Stimulated activated CD8-positive, alpha-beta memory T cell treated with anti-CD3 and anti-CD28 coated beads, Interleukin-2, amount 100 ng/mL, for 48 hours (primary cell): ENCODE results near the gene LRRC1.

Experiments
- DNase-seq, 2 donors: peaks; one replicate each; pipeline ENCODE4 v3.0.0-alpha.2; 2020; ENCODE audit warnings: low read depth in 2 of 2

Gene LRRC1

DNA sequence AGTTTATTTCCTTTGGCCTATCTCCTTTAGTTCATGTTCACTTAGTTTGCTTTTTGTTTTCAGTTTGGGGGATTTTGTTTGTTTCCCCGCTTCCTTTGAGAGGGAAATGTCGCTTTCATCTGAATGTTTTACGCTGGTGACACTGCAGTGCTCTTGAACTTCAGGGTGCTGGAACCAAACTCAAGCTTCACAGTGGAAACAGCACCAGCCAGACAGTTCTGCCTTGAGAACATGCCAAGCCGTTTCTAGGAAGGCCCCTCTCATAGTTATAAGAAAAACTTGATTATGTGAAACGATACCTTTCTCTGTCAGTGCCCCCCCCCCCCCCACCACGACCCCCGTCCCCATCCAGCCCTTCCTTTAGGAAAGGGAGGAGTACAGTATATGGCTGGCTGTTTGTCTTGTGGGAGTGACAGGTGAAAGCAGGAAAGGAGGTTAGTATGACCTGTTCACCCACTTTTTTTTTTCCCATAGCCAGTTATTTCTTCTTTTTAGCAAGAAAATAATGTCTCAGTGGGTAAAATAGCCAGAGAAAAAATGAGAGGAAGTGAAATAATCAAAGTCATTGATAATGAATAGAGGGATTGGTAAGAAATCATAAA, 130.1 kb downstream of the LRRC1 start:
- no peak for DNase-seq

DNA sequence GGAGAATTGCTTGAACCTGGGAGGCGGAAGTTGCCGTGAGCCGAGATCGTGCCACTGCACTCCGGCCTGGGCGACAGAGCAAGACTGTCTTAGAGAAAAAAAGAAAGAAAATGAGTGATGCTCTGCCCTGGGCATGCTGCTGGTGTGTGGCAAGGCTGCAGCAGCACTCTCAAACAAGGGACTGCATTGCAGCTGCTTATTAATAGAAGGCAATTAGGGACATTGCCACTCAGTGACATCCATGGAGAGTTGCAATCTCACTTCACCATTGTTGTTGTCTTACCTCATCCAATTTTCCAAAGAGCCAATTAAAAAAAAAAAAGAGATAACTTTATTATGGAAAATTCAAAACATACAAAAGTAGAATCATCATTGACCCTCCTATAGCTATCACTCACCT, 131.1 kb downstream of the LRRC1 start:
- DNase-seq, result no peak

DNA sequence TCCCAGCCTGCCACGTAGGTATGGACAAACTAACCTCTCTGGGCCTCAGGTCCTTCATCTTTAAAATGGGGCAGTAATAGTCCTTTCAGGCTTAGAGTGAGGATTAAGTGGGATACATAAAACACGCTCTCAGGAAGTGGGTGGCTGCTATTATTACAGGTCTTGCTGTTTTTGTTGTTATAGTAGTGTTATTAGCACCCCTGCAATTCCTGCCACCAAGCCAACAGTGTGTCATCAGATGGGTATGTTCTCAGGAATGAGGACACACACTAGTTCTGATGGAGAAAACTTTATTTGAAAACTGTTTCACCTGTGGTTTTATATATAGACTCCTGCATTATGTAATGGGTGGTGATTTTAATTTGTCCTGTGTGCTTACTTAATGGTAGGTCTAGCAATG, 131.7 kb downstream of the LRRC1 start:
- no peak for DNase-seq

DNA sequence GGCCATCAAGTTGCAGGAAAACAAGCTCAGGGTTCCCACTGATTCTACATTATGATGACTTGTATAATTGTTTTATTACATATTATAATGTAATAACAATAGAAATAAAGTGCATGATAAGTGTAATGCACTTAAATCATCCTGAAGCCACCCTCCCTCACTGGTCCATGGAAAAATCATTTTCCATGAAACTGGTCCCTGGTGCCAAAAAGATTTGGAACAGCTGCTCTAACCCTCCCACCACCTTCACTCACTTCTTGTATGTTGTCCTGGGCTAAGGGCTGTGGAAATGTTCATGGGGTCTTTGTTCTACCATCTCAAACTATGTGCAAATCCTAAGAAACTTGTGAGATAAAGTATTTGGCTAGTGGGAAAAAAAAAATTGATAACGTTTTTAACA, 133.8 kb downstream of the LRRC1 start:
- no peak for DNase-seq

DNA sequence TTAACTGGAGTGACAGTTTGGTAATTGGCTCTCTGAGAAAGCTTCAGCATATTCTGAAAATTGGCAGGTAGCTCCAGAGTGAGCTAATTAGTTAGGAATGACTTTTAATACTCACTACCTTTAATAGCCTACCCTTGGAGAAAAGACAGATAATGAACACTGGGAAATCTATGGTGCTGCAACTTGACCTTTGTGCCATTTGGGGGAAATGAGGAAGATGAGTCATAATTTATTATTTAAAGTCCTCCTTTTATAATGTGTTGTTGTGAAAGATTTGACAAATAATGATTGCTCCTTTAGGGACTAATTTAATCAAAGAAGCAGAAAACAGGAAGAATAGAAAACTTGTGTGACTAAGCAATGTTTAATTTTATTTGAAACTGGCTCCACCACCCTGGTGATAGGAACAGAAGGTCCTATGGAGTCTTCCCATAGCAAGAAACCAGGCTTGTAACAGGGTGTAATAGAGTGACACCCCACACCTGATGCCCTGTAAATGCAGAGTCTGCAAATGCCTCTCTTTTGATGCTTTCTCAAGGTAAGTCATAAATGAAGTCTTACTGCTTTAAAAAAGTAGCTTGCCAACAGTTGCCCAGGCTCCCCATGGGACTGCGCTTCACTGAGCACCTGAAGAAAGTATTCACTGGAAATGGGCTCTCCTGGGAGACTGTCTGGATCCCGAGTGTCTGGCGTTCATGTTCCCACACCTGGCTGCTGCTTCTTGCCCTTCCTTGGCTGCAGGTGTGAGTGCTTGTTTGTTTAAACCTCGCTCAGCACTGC, 134.4 kb downstream of the LRRC1 start:
- DNase-seq, result no peak

DNA sequence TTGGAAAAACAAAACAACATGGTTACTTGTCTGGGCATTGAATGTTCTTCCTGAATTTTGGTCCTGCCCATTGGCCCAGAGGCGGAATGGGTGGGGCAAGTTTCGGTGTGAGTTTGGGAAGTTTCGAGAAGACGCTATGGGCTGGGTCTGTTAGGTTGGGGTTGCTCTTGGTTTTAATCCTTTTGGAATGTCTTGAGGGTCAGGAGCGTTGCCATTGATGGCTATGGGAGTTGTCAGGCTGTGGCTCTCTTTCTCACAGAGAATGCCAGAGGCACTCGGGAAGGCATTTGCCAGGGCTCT, 135.0 kb downstream of the LRRC1 start:
- DNase-seq, result no peak

DNA sequence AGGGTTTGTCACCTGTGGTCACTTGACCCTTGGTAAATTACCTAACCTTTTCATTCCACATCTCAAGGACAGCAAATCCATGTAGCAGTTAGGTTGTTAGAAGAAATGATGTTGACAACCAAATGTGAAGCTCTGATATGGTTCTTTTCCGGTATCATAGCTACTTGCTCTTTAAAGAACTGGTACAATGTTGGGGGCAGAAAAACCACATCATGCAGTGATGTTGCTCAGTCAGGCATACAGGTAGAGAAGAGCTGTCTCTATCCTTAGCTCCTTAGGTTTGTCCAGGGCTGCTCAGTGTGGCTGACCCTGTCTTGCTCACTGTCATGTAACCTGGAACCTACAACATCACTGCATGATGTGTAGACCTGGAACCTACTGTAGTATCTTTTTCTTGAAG, 135.5 kb downstream of the LRRC1 start:
- DNase-seq, result no peak

DNA sequence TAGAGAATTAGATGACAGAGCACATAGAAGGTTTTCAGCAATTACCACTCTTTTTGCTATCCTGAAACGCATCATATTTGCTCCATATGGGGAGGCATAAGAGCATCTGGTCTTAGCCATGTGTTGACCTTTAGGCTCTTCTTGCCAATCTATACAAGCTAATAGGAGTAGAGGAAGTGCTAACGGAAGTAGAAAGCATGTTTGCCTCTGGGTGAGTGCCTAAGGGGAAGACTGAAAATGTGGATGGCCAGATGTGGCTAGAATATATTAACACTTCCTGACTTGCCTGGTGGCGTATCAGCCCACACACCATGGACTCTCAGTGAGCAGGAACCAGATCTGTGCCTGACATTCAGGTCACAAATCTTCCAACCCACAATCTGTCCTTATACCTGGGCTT, 136.3 kb downstream of the LRRC1 start:
- DNase-seq, result no peak

DNA sequence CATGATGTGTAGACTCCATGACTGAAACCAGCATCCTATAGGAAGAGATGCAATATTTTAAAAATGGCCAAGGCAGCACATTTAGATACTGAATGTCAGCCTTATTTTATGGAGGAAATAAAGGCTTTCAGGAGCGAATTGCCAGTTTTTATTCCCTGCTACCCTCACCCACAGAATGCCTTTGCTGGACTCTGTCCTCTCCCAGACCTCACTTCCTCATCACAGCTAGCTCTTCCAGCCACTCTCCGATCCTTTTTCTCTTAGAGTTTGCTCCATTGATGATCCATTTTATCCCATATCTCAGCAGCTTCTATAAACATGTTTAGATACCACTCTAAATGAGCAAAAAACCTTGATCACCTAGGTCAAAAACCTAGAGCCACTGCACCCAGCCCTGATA, 137.7 kb downstream of the LRRC1 start:
- no peak for DNase-seq

DNA sequence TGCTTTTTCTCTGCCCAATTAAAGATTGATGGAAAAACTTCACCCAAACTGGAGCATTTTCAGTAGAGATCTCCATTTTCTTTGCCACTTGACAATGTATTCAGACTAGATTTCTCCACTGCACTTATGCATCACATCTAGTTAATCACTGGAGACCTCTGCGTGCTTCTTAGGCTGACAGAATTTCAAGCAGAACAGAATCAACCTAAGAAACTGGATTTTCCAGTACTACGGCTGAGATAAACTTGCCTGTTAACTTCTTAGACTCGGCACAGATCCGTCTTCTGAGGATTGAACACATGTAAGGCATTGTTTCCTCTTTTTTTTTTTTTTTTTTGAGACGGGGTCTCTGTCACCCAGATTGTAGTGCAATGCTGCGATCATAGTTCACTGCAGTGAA, 139.2 kb downstream of the LRRC1 start:
- no peak for DNase-seq

DNA sequence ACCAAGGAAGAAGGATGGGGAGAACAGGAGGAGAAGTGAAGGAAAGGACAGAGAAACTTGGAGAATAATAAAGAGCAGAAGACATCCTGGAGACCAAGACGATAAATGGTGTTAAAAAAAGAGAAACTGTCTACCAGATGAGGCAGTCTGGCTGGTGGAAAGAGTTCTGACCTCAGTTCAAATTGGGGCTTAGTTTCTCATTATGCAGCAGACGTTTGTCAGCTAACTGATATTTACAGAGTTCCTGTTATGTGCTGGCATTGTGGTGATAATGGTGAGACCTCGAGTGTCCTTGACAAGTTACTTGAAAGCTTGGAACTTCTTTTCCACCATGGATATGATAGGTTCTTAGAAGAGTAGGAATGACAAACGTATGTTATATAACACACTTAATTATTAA, 142.7 kb downstream of the LRRC1 start:
- DNase-seq, result no peak

DNA sequence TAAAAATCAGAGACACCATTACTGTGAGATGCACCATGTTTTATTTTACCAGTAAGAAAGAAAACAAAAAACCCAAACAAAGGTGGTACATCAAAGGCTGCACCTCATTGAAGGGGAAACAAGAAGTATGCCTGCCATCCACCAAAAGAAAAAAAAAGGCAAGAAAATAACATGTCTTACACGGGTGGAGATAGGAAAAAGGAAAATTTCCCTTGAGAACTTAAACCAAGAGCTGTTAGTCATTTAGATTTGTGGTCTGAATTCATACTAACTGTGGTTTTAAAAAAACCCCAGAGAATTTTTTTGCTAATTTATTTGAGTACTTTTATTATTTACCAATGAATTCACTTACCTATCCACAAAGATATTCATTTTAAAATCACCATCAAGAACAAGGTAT, 144.0 kb downstream of the LRRC1 start:
- DNase-seq, result no peak

DNA sequence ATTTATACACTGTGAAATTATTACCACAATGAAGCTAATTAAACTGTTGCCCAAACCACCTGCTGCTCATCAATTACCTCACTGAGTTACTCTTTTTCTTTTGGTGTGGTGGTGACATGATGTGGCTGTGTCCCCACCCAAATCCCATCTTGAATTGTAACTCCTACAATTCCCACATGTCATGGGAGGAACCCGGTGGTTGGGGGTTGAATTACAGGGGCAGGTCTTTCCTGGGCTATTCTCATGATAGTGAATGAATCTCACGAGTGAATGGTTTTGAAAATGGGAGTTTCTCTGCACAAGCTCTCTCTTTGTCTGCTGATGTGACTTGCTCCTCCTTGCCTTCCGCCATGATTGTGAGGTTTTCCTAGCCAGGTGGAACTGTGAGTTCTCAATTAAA, 145.0 kb downstream of the LRRC1 start:
- no peak for DNase-seq

DNA sequence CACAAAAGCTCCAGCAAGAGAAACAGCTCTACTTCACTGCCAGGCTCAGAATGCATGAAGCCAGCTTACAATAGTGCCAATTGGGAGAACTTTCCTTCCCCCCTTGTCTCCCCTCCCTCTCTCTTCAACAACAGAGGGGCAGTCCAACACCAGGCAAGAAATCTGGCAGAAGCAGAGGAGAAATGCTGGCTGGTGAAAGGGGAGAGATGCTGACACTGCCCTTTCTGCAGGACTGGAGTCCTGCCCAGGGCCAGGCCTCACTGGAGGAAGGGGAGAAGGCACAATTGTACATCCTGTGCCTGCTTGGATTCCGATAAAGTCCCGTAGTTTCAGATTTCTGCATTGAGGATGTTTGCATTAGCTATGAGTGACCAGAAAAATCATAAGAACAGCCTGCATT, 148.6 kb downstream of the LRRC1 start:
- DNase-seq, result no peak

DNA sequence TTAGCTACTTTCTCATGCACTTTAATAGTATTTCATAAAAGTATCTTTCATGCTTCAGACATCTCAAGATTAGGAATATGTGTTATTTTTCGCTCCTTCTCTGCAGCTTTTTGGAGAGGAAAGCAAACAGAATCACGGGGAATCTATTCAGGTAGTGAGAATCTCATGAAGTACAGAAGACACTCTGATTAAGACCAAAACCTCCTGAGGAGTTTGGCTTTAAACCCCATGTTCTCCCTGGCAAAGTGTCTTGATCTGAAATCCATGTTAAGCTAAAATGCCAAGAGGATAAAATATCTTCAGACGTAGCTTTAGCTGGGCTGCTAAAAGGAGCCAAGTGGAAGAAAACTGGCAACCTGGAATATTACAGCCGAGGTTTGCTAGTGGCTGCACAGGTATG, 149.3 kb downstream of the LRRC1 start:
- DNase-seq, result no peak

DNA sequence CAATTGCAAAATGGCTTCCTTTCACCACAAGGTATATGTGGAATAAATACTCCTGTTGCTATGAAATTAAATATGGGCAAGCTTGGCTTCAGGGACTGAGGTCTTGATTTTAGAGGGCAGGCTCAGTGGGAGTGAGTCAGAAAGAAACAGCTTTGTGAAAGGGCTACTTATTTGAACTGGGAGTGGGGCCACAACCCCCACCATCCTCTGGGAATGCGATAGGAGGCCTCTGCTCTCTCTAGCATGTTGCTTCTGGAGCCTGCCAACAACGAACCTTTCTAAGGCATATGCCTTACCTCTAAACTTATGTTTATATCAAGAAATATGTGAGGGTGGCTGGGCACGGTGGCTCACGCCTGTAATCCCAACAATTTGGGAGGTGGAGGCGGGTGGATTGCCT, 149.7 kb downstream of the LRRC1 start:
- no peak for DNase-seq

DNA sequence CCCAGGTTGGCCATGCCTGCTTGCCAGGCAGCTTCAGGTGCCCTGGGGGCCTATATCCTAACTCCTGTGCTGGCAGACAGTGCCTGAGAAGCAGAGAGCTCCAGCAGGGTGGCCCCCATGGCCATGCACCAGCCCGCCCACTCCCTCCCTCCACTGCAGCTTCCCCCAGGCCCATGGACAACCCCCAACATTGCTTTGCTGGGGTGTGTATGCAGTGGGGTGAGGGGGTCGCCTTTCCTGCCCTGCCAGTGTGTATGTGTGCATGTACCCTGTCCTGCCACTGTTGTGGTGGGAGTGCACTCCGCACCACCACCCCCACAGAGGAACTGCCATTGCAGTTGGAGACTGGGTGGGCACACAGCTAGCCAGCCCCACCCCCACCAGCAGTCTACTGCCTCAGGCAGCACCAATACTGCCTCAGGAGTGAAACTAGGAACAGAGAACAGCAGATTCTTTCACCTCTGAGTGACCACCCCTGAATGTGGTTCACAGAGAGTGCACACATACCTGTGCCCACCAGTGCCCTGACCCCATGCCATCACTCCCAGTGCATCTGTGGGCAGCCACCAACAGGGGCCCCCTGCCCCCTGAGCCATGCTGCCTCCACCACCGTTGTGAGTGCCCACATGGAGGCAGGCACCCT, 151.1 kb downstream of the LRRC1 start:
- DNase-seq, result no peak

DNA sequence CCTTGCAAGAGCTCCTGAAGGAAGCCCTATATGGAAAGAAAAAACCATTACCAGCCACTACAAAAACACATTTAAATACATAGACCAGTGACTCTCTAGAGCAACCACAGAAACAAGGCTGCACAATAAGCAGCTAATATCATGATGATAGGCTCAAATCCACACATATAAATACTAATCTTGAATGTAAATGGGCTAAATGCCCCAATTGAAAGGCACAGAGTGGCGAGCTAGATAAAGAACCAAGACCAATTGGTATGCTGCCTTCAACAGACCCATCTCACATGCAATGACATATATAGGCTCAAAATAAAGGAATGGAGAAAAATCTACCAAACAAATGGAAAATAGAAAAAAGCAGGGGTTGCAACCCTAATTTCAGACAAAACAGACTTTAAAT, 153.0 kb downstream of the LRRC1 start:
- DNase-seq, result no peak

DNA sequence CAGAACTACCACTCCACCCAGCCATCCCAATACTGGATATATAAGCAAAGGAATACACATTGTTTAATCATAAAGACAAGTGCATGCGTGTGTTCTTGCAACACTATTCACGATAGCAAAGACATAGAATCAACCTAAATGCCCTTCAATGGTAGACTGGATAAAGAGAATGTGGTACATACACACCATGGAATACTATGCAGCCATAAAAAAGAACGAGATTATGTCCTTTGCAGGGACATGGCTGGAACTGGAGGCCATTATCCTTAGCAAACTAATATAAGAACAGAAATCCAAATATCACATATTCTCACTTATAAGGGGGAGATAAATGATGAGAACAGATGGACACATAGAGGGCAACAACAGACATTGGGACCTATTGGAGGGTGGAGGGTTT, 156.6 kb downstream of the LRRC1 start:
- DNase-seq, result no peak

DNA sequence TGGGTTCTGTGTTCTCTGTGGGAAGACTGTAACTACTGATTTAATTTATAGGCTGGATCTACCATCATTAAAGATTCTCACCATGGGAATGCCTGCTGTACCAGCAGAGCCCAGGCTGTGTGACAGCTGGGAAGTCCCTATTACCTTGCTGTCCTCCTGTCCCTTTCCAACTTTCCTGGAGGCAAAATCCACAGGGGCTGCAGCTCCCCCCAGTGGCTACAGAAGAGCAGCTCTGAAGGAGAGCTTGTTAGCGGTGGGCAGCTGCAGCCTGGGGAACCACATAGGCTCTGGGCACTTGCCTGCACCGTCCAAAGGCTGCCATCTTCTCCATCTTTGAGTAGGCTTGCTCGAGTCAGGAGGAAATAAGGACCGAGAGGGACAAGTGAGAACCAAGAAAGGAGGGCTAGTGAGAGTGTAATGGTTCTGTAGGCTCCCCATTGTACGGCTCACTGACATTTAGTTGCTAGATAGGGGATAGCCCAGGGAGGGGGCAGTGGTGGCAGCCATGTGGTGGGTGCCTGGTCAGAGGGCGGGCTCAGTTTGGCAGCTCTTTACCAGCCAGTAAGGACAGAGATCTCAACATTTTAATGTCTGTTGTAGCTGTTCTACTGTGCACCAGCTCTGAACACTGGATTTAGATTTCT, 161.4 kb downstream of the LRRC1 start:
- no peak for DNase-seq

DNA sequence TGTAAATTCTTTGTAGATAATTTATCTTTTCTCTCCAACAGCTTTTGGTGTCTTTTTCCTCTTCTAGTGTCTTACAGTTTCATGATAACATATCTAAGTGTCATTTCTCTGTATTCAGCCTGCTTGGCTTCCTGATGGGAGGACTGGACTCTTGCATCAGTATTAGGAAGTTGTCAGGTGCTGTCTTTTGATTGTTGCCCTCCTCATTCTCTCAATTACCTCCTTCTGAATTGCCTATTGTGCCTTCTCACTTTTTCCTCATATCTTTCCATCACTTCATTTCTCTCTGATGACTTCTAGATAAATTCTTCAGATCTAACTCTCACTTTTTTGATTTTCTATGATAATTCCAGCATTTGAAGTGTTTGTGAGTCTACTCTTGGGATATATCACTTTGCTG, 162.0 kb downstream of the LRRC1 start:
- no peak for DNase-seq

DNA sequence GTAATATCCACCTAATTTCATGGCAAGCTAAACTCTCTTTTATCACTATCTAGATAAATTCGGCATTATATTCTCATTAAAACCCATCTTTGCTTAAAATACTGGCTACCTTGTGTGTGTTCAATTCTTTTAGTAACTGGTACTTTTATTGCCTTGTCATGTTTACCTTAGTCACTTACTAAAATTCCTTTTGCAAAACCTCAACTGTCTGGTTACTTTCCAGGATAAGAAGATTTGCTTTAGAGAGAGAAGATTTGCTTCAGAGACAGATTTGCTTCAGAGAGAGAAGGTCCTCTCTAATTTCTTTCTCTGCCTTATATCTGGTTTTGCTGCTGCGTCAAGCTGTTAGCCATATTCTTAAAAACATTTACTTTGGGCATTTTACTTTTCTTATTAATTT, 164.9 kb downstream of the LRRC1 start:
- DNase-seq, result no peak

DNA sequence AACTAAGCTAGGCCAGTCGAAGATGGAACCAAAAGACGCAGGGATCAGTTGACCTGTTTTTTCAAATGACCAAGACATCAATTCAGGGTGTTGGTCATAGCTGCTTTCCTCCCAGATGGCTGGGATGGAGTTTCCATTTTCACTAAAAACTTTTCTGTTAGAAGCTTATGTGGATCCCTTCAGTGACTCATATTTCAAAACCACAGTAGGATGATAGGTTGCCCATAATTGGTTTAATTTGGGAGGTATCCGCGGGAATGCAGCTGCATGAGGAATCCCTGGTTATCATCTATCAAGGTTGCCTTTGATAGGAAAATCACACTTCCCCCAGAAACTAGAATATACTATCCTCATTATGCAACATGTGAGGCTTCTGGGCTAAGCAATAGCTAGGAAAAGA, 165.5 kb downstream of the LRRC1 start:
- DNase-seq, result no peak
